ENCODE data around the gene EPB41L3.

The EPB41L3 gene

DNA sequence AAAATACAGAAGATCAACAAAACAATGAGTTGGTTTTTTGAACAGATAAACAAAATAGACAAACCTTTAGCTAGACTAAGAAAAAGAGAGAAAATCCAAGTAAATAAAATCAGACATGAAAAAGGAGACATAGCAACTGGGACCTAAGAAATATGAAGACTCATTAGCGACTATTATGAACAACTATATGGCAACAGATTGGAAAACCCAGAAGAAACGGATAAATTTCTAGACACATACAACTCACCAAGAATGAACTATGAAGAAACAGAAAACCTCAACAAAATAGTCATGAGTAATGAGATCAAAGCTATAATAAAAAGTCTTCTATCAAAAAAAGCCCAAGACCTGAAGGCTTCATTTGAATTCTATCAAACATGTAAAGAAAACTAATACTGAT lies 59.3 kb downstream of the EPB41L3 start:
- no peak for DNase-seq (ENCODE audit: low read depth)
- H3K4me3 ChIP-seq (ENCODE audit: low read depth, low read length), result no peak overlapping the region
- TF ChIP-seq, protein P1, sequence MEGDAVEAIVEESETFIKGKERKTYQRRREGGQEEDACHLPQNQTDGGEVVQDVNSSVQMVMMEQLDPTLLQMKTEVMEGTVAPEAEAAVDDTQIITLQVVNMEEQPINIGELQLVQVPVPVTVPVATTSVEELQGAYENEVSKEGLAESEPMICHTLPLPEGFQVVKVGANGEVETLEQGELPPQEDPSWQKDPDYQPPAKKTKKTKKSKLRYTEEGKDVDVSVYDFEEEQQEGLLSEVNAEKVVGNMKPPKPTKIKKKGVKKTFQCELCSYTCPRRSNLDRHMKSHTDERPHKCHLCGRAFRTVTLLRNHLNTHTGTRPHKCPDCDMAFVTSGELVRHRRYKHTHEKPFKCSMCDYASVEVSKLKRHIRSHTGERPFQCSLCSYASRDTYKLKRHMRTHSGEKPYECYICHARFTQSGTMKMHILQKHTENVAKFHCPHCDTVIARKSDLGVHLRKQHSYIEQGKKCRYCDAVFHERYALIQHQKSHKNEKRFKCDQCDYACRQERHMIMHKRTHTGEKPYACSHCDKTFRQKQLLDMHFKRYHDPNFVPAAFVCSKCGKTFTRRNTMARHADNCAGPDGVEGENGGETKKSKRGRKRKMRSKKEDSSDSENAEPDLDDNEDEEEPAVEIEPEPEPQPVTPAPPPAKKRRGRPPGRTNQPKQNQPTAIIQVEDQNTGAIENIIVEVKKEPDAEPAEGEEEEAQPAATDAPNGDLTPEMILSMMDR (IDR thresholded peaks at IDR 0.05; ENCODE audit: insufficient read depth, low read depth, low read length, missing control alignments), result no peak

DNA sequence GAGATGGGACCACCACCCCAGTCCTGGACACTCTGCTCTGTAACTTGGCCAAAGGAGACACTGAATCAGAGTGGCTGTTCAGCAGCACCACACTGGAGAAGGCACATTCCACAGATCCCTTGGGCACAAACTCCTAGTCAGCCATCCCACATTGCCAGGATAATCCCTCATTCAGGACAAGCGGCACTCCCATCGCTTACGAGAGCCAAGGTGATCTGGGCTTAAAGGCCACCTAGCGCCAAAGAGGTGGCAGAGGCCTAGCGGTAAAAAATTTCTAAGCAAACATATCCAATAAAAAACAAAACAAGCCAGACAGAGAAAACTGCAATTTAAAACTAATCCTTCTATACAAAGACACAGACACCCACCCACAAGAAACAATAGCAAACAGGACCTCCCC lies 62.2 kb downstream of the EPB41L3 start:
- TF ChIP-seq, protein P1 (IDR thresholded peaks at IDR 0.05; ENCODE audit: insufficient read depth, low read depth, low read length, missing control alignments), result no peak
- H3K4me3 ChIP-seq (ENCODE audit: low read depth, low read length), result no peak overlapping the region
- DNase-seq (ENCODE audit: low read depth), result no peak

DNA sequence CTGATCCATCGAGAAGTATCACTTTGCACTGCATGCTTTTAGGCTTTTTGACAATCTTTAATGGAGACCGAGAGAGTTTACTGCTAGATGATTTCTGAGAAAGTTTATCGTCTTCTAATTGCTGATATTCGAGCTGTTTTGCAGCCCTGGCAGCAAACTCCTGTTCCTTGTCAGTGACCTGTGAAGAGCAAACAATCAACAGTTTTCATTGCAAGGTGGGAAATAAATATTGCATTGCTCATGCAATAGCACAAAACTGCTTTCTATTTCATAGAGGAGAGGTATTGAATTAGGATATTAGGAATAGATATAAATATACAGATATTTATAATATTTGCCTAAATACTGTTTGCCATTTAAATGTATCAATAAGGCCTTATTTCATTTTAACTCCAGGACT lies 65.5 kb downstream of the EPB41L3 start:
- no peak for DNase-seq (ENCODE audit: low read depth)
- TF ChIP-seq, protein P1 (IDR thresholded peaks at IDR 0.05; ENCODE audit: insufficient read depth, low read depth, low read length, missing control alignments), result no peak

DNA sequence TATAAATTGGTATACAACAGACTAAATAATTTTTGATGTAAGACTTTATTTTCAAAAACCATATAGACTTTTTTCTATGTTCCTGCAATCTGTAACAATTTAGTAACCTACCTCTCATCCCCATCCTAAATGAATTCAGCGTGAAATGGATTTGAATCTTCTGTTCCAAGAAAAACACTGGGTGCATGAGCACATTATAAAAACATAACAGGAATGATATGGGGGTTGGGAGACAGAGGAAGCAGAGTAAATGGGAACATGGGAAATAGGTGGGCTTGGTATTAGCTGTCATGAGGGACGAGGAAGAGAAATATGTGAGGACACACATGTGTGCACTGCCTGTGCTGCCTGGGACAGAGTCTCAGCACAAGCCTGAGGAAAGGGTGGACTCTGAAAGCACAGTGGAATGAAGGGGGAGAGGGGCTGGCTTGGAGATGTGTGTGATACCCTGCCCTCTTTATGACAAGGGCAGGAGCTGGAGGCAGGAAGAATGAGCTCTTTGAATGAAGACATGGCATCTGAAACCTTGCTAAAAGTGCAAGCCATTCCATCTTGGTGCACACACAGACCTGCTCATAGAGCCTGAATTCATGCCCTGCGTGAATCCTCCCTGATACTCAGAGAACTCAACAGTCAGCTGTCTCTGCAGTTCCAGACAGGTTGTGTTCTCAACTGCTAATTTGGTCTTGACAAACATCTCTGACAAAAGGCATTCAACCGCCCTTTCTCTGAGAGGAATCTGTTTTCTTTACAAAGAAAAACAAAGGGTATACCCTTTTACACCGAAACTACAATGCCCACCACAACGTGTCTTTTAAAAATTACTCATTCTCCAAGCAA lies 66.6 kb downstream of the EPB41L3 start:
- no peak overlapping the region for H3K4me3 ChIP-seq (ENCODE audit: low read depth, low read length)
- no peak for DNase-seq (ENCODE audit: low read depth)
- TF ChIP-seq, protein P1 (IDR thresholded peaks at IDR 0.05; ENCODE audit: insufficient read depth, low read depth, low read length, missing control alignments), result no peak

More for the DNA sequence above, 65.5 kb downstream of the EPB41L3 start:
- H3K4me3 ChIP-seq (ENCODE audit: low read depth, low read length), result no peak overlapping the region

DNA sequence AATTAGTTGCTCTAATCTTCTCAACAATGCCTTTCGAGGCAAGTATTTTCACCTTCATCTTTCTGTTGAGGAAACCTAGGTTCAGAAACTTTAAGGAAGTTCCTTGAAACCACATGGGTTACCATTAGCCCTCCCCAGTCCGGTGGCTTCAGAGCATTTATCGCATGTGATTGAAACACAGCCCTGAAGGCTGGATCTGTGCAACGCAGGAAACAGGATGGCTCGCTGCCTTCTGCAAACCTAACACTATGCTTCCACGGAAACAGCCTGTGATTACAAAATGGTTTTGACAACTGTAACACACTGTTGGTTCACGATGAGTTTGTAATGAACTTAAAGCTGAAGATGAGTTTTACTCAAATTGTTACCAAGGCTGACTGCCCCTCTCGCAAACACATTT lies 68.5 kb downstream of the EPB41L3 start:
- no peak overlapping the region for H3K4me3 ChIP-seq (ENCODE audit: low read depth, low read length)
- DNase-seq (ENCODE audit: low read depth), result no peak
- TF ChIP-seq, protein P1 (IDR thresholded peaks at IDR 0.05; ENCODE audit: insufficient read depth, low read depth, low read length, missing control alignments), result no peak

DNA sequence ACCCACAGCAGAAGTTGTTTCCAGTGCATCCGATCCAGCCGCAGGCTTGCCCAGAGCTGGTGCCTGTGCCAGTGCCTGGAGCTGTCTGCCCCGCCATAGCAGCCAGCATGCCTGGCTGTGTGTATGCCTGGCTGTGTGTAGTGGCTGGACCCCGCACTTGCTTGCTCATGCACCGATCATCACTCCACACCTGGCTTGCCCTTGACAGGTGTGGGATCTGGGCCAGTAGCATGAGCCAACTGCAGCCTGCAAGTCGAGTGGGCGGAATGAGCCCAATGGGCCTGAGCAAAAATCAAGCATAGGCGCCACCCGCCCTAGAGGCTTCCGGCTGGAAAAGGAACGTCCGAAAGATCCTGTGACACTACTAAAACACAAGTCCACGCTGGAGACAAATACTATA lies 74.5 kb downstream of the EPB41L3 start:
- H3K4me3 ChIP-seq (ENCODE audit: low read depth, low read length), result no peak overlapping the region
- TF ChIP-seq, protein P1 (IDR thresholded peaks at IDR 0.05; ENCODE audit: insufficient read depth, low read depth, low read length, missing control alignments), result no peak
- DNase-seq (ENCODE audit: low read depth), result no peak

DNA sequence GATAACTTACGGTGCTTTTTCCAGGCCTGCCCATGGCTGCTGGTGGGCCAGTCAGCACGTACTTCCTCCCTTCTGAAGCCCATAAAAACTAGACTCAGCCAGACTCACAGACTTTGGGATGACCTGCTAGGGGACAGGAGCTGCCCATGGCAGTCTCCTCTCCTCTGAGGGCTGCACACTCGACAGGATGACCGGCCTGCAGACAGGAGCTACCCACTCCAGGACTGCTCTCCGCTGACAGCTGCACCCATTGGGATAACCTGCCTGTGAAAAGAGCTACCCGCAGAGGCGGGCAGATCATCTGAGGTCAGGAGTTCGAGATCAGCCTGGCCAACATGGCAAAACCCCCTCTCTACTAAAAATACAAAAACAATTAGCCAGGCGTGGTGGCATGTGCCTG lies 75.4 kb downstream of the EPB41L3 start:
- H3K4me3 ChIP-seq (ENCODE audit: low read depth, low read length), result no peak overlapping the region
- TF ChIP-seq, protein P1 (IDR thresholded peaks at IDR 0.05; ENCODE audit: insufficient read depth, low read depth, low read length, missing control alignments), result no peak

More for the DNA sequence above, 75.4 kb downstream of the EPB41L3 start:
- no peak for DNase-seq (ENCODE audit: low read depth)

All from GM12865 (cell line).